Measurements from ENCODE around the gene DPP4.

DNA sequence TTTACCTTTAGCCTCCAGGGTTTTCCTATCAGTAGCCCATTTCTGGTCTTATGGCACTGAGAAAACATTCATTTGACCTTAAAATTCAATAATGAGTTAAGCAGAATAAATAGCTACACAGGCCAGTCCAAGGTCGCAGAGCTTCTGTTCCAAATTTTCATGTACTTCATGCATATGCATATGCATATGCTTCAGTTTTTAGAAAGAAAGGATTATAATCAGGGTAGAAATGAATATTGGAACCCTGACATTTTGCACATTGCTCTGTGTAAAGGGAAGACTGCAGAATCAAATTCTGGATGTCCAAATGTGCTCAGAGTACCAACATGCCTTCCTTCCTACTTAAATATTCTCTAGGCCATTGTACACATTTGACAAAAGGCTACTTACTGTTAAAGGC, 104.9 kb downstream of the DPP4 start:
- TF ChIP-seq ZFP30 (CRISPR knock-in tag; IDR thresholded peaks at IDR 0.05) (no peak), ZC3H10 (CRISPR knock-in tag; IDR thresholded peaks at IDR 0.05) (no peak), CSDC2 (CRISPR knock-in tag; IDR thresholded peaks at IDR 0.05) (no peak), ZFP3 (CRISPR knock-in tag; IDR thresholded peaks at IDR 0.05) (no peak)
